CD1c-positive myeloid dendritic cell (primary cell): ENCODE results near the gene CDCA4.
"Not testable (repeated sequence)": the region's sequence is repeated elsewhere in the genome, so short reads cannot be mapped to it uniquely, and the experiment has no call there.

ENCODE experiments used
- DNase-seq: peaks from one replicate; pipeline ENCODE4 v3.0.0-alpha.2; 2016; ENCODE audit errors: extremely low spot score

CDCA4 gene

GRCh38 chr14:105033412-105033900 lies 12.6 kb upstream of the CDCA4 start:
- peak; percentile 30 for DNase-seq

- DNase-seq, result not testable (repeated sequence)
Observed at GRCh38 chr14:105032451-105032901, 11.6 kb upstream of the CDCA4 start.

GRCh38 chr14:105030836-105031396 lies 10.0 kb upstream of the CDCA4 start:
- no peak for DNase-seq

DNA sequence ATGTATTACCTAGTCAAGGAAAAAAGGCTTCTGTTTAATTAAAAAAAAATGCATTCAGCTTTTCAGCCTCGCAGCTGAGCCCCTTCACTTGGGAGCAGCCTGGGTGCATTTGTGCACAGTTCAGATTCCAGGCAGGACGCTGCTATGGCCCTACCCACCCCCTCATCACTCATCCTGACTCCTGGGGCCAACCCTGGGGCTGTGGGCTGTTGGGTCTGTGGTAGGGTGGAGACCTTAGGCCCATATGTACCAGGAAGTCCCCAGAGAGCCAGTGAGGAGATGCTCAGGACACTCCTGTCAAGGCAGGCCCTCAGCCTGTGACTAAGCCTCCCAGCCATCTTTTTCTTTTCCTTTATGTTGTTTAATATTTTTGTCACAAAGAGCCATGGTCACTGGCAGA lies 9.3 kb upstream of the CDCA4 start:
- no peak for DNase-seq

DNA sequence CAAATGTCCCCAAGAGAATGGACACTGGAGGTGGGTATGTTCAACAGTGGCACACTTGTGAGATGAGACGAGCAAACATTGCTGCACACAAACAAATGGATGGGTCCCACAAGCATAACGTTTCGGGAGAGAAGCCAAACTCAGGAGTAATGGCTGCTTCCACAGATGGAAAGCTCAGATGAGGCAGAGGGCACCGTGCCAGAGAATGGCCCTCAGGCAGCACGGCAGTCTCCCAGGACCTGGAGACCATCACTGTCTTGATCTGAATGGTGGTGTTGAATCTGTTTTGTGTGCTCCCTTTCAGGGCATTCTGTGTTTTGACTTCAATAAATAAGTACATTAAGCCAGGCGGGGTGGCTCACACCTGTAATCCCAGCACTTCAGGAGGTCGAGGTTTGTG lies 8.5 kb upstream of the CDCA4 start:
- no peak for DNase-seq

- DNase-seq, result no peak
Observed at GRCh38 chr14:105028251-105028927, 7.5 kb upstream of the CDCA4 start.

DNA sequence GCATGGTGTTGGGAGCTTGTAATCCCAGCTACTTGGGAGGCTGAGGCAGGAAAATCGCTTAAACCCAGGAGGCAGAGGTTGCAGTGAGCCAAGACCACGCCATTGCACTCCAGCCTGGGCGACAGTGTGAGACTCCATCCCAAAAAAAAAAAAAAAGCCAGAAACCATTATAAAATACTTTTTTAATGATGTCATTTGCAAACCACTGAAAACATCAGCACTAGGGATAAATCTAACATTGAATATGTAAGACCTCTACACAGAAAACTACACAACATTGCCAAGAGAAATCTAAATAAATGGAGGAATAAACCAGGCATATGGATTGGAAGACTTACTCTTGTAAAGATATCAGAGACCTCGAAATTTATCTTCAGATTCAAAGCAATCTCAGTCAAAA lies 6.8 kb upstream of the CDCA4 start:
- DNase-seq, result not testable (repeated sequence)

GRCh38 chr14:105026802-105027563 lies 6.1 kb upstream of the CDCA4 start:
- DNase-seq, result peak; percentile 24

- DNase-seq, result peak; percentile 82
Observed at GRCh38 chr14:105026033-105026785, 5.3 kb upstream of the CDCA4 start.

DNA sequence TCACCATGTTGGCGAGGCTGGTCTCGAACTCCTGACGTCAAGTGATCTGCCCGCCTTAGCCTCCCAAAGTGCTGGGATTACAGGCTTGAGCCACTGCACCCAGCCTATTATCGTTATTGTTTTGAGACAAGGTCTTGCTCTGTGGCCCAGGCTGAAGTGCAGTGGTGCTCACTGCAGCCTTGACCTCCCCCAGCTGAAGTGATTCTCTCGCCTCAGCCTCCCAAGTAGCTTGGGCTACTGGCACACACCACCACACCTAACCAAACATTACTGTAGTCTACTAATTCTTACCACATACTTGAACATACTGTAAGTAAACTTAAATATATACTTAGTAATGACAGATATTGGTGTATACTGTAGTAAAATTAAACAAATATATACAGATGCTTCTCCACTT lies 4.5 kb upstream of the CDCA4 start:
- no peak for DNase-seq

- DNase-seq, result peak; percentile 8
Observed at GRCh38 chr14:105023791-105024480, 3.1 kb upstream of the CDCA4 start.

DNA sequence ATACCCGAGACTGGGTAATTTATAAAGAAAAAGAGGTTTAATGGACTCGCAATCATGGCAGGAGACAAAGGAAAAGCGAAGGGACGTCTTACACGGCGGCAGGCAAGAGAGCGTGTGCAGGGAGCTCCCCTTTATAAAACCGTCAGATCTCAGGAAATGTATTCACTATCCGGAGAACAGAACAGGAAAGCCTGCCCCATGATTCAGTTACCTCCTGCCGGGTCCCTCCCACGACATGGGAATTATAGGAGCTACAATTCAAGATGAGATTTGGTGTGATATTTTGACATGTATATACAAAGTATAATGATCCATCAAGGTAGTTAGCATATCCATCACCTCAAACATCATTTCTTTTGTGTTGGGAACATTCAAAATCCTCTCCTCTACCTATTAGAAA lies 2.3 kb upstream of the CDCA4 start:
- no peak for DNase-seq

DNA sequence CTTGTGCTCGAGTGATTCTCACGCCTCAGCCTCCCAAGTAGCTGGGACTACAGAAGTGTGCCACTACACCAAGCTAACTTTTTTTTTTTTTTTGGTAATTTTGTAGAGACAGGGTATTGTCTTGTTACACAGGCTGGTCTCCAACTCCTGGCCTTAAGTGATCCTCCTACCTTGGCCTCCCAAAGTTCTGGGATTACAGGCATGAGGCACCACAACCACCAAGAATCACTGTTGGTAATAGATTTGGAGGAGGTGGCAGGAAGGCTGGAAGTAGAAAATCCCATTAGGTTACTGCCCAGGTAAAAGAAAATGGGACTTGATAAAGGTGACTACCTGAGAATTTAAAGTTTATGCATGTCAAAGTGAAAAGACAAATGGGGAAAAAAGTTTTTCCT lies 1.4 kb upstream of the CDCA4 start:
- DNase-seq, result no peak

GRCh38 chr14:105021656-105022275 lies 883 bp upstream of the CDCA4 start:
- no peak for DNase-seq

- DNase-seq, result peak; percentile 58
Observed at GRCh38 chr14:105019861-105020814, 745 bp downstream of the CDCA4 start.

GRCh38 chr14:105018414-105018813 lies 2.5 kb downstream of the CDCA4 start:
- no peak for DNase-seq

DNA sequence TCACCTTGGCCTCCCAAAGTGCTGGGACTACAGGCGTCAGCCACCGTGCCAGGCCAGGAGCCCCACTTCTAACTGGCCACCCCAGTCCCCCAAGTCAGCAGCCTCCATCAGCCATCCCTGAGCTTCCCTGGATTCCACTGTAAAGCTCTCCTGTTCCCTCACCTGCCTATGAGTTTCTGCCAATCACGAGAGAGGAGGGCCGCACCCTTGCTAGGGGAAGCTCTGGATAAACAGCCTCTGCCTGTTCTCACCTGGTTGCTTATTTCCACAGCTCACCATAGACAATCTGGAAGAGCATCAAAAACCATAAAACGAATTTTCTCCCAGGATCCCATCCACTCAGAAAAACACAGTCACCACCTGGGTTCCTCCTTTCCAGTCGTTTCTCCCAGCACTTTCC lies 5.0 kb downstream of the CDCA4 start:
- no peak for DNase-seq

DNA sequence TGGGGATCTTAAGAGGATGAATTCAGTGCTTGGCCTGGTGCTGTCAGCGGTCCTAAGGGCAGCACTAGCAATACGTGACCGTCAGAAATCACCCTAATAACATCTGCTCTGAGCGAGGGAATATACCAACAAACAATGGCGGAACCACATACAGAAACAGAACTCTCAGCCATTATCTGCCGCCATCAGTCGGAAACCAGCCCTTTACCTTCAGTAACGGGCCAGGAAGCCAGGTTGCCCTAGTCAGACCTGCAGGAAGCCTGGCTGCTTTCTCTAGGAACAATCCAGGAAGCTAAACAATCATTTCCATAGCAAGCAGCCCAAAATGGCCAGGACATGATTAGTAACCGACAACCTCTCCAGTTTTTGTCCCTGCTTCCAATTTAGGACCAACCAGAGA lies 5.6 kb downstream of the CDCA4 start:
- DNase-seq, result no peak

DNA sequence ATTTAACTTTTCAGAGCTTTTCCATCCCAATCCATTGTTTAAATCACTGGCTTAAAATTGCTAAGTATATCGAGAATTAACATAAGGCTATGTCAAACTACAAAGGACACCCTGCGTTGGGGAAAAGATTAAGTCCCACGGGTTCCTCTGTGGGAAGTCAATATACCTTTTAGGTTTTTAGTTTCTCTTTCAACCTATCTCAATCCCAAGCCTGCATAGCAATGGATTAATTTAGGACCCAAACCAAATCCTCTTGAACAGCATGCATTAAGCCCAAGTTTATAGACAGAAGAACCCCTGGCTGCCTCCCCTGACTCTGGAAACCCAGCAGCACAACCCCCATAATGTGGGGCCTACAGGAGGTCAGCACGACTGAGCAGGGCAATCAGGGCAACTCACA lies 6.3 kb downstream of the CDCA4 start:
- no peak for DNase-seq

DNA sequence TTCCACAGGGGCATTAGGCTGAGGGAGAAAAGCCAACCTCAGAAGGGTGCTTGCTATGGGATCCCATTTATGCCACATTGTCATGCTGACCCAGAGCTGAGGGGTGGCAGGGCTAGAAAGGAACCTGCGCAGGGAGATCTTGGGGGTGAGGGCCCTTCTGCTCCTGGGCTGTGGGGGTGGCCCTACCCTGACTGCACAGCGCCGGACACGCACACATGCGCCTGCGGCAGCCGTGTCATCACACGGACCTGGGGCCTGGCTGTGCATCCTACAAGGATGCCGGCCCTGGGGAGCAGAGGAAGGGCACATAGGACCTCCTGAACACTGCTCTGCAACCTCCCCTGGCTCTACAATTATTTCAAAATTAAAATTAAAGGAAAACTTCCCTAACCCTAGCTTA lies 6.9 kb downstream of the CDCA4 start:
- no peak for DNase-seq
